Measurements from ENCODE around the gene SIRT5.

Gene SIRT5

GRCh38 chr6:13638014-13638413 lies 63.6 kb downstream of the SIRT5 start:
- no peak for DNase-seq

GRCh38 chr6:13638626-13639025 lies 64.2 kb downstream of the SIRT5 start:
- DNase-seq: no peak

GRCh38 chr6:13641315-13641714 lies 66.9 kb downstream of the SIRT5 start:
- DNase-seq: no peak

- no peak for DNase-seq
These were observed 68.7 kb downstream of the SIRT5 start for GRCh38 chr6:13643125-13643524.

DNA sequence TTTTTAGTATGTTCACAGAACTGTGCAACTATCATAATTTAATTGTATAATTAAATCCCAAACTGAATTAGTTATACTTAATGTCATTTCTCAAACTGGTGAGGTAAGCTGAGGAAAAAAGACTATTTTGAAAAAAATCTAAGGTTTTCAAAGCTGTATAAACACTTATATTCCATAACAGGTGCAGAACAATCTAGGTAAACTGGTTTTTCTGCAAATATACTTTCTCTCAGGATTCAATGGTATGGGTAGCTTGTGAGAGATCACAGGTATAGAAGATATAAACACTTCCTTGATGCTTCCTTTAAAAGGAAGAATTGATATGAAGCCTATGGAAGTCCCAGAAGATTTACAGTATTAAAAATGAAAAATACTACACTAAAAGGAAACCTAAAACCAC lies 74.4 kb downstream of the SIRT5 start:
- DNase-seq: no peak

- no peak for DNase-seq
These were observed 75.0 kb downstream of the SIRT5 start for GRCh38 chr6:13649393-13649792.

DNA sequence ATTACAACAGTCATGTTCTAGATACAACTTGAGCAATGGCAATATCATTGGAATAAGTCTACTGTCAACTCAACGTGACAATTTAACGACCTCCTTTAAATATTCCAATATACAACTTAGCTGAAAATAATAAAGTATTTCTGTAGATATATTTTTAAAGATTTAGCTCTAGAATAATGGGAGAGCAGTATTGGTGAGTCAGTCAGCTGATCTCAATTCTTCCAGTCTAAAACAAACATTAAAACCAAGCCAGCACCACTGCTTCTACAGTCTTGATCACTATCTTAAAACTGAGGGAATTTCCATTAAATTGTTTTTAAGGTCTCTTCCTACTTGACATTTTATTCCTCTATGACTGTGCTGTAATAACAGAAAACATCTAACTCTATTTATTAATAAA lies 78.9 kb downstream of the SIRT5 start:
- no peak for DNase-seq

DNA sequence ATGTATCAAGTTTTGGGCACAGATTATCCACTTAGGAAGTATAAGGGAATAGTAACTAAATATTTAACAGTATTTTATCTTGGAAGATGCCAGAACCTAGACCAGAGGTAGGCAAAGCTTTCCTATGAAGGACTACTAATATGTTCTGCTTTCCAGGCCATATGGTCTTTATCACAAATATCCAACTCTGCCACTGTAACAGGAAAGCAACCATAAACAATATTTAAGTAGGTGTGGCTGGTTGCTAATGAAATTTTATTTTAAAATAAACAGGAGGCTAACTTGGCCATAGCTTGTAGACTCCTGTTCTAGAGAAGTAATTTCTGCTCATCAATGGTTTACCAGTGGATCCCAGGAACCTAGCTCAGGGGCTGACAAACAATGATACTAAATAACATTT lies 80.1 kb downstream of the SIRT5 start:
- no peak for DNase-seq

DNA sequence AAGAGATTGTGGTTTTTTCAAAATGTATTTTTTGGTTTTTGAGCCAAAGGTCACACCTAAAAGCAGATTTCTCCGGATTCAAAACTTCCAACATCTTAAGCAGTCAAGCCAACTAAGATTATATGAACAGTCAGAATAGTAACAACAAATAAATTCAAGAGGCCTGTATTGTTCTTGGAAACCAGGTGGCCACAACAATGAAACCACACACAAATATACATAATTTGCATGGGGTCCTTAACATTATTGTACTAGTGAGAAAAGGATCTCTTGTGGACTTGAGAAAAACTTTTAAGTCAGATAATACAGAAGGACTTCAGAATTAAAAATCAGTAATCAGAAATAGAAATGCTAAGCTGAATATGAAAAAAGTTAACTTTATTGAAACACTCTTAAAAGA lies 81.3 kb downstream of the SIRT5 start:
- no peak for DNase-seq

GRCh38 chr6:13660273-13660672 lies 85.9 kb downstream of the SIRT5 start:
- no peak for DNase-seq

DNA sequence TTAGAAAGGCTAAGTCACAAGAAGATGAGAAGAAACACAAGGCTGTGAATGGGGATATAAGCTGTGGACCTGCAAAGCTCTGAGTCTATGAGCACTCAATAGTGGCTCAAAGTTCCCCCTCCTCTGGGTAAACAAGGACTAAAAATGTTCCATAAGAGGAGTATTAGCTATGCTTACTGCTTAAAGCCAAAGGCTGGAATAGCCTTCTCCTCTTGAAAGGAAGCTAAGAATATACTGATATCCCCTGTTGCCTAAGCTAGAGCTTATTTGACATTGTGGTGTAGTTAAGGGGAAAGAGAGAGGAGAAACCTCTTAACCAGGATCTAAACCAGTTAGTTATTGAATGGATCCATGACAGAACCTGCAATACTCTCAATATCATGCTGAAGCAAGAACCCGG lies 86.5 kb downstream of the SIRT5 start:
- no peak for DNase-seq

GRCh38 chr6:13661647-13662046 lies 87.2 kb downstream of the SIRT5 start:
- DNase-seq: no peak

DNA sequence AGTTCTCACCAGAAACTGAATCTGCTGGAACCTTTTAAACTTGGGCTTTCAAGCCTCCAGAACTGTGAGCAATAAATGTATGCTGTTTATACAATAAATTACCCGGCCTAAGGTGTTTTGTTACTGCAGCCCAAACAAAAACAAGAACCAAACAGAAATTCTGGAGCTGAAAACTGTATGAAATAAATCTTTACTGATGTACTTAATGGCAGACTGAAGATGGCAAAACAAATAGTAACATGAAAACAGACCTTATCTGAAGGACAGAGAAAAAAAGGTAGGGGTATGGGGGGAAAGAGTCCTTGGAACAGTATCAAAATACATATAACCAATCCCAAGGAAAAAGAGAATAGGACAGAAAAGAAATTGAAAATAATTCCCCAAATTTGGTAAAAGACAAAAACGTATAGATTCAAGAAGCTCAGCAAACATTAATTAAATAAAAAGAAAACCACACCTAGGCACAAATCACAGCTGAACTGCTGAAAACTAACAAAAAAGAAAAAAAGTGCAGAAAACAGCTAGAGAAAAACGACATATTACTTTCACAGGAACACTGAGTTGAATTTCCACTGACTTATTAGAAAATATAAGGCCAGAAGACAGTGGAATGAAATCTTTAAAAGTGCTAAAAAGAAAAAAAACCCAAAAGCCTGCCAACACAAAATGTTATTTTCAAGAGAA lies 88.4 kb downstream of the SIRT5 start:
- DNase-seq: no peak

DNA sequence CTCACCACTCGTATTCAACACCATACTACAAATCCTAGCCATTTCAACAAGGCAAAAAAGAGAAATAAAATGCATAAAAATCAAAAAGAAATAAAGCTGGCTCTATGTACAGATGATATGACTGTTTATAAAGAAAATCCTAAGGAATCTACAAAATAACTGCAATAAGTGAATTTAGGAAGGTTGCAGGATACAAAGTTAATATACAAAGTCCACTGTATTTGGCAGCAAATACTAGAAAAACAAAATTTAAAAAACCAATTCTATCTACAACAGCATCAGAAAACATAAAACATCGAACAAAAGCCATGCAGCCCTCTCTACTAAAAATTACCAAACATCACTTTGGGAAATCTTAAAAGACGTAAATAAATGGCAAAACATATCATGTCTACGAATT lies 89.6 kb downstream of the SIRT5 start:
- DNase-seq: no peak
